Gastrocnemius medialis (tissue), 4 donors: ENCODE results near the gene RAP1B. TPM values are rescaled to one million over a fixed set of nuclear protein-coding genes. Genes with fewer than 3 reads are reported as not detected.
A peak's percentile ranks its signal among the peaks of the same experiment; 100 is the strongest.
"Not testable (repeated sequence)": the region's sequence is repeated elsewhere in the genome, so short reads cannot be mapped to it uniquely, and the experiment has no call there.

ENCODE experiments used
- ATAC-seq, 2 donors: fragments of 150-250 bp; one replicate each; pipeline ENCODE4 v1.9.1; 2016
- DNase-seq, 2 donors: peaks; one replicate each; pipeline ENCODE4 v3.0.0-alpha.2; 2019
- H3K27ac ChIP-seq, 4 donors: fragments of 200-600 bp; sonication (generic); 1 replicate in 1 of 4; 2 replicates in 3 of 4; pipeline ENCODE4 v1.5.1; 2016 to 2018; ENCODE audit warnings: mild to moderate bottlenecking in 2 of 4, moderate library complexity in 1 of 4
- H3K27me3 ChIP-seq, 3 donors: fragments of 200-600 bp; sonication (generic) in 2 of 3; 1 replicate in 1 of 3; 2 replicates in 2 of 3; pipeline versions ENCODE4 v1.5.1 to v1.6.0; 2016 to 2019; ENCODE audit warnings: mild to moderate bottlenecking in 1 of 3, moderate library complexity in 1 of 3
- H3K36me3 ChIP-seq, 2 donors: fragments of 200-600 bp; sonication (generic) in 1 of 2; one replicate each; pipeline ENCODE4 v1.5.1; 2017 to 2018
- H3K4me1 ChIP-seq, 2 donors: fragments of 200-600 bp; sonication (generic) in 1 of 2; one replicate each; pipeline ENCODE4 v1.5.1; 2016 to 2017; ENCODE audit warnings: mild to moderate bottlenecking in 2 of 2
- H3K4me3 ChIP-seq, 4 donors: fragments of 200-600 bp; sonication (generic) in 3 of 4; 1 replicate in 1 of 4; 2 replicates in 3 of 4; pipeline ENCODE4 v1.5.1; 2016 to 2019; ENCODE audit warnings: mild to moderate bottlenecking in 2 of 4
- H3K9me3 ChIP-seq, 3 donors: fragments of 200-600 bp; sonication (generic) in 2 of 3; 1 replicate in 1 of 3; 2 replicates in 2 of 3; pipeline ENCODE4 v1.5.1; 2016 to 2019
- CTCF ChIP-seq, 5 experiments: fragments of 450-650 bp in 3 of 5; fragments of 200-600 bp in 2 of 5; sonication (generic) in 2 of 5; IDR thresholded peaks in 4 of 5; conservative IDR thresholded peaks in 1 of 5; 1 replicate in 4 of 5; 2 replicates in 1 of 5; pipeline ENCODE4 v1.5.1; 2016 to 2019; ENCODE audit warnings: antibody characterized with exemption in 5 of 5, mild to moderate bottlenecking in 3 of 5, moderate library complexity in 3 of 5
- POLR2A ChIP-seq, 2 donors: fragments of 450-650 bp; IDR thresholded peaks; one replicate each; pipeline ENCODE4 v1.6.1; 2017; ENCODE audit warnings: antibody characterized with exemption in 2 of 2, mild to moderate bottlenecking in 2 of 2, moderate library complexity in 2 of 2
- in situ Hi-C, 4 donors: fragments of 200-750 bp; cut with MboI; loops; one replicate each; pipeline versions ENCODE4 v1.15.0 to v1.8.0; 2017; ENCODE audit warnings: low sequenced_read_pairs in 4 of 4
- intact Hi-C: fragments of 100-400 bp; cut with DNase I; formaldehyde crosslinking; loops from one replicate; pipeline ENCODE4 v1.15.1; 2023; ENCODE audit warnings: low total_unique reads
- total RNA-seq, 4 donors: library from RNA; depleted of rRNA; stranded (reverse); fragments of >200 nt; gene quantifications; one replicate each; pipeline versions ENCODE4 v1.1.0 to v1.2.3, GENCODE V29; 2016

The RAP1B gene
- total RNA-seq, 4 donors from 2014 or later: 58.4 to 93.8 (median 71.9) TPM

- DNase-seq: no peak
- Histone ChIP-seq H3K27me3 (no peaks in the 10 kb centered on the region), H3K4me3 (no peak overlapping the region), H3K27ac (peak overlapping the region in 2 of 4 donors; percentile 9 to 32), H3K36me3 (peaks cover 0 to 6% of the 10 kb centered on the region in 2 donors), H3K4me1 (peaks cover 52 to 61% of the 10 kb centered on the region in 2 donors), H3K9me3 (no peaks in the 10 kb centered on the region)
- intact Hi-C loops (no loop called here), in situ Hi-C loops (no loop called here)
- no peak for ATAC-seq
- no peak for TF ChIP-seq POLR2A (IDR thresholded peaks at IDR 0.05)
- no peak for TF ChIP-seq CTCF (IDR thresholded peaks at IDR 0.05 in 4 of 5, conservative IDR thresholded peaks at IDR 0.05 in 1 of 5)
Observed at GRCh38 chr12:68631227-68631626, 20.5 kb downstream of the RAP1B start.

GRCh38 chr12:68632486-68632885 lies 21.8 kb downstream of the RAP1B start:
- in situ Hi-C loops (no loop called here), intact Hi-C loops (no loop called here)
- Histone ChIP-seq H3K36me3 (no peaks in the 10 kb centered on the region), H3K27ac (no peak overlapping the region), H3K4me1 (peaks cover 54 to 67% of the 10 kb centered on the region in 2 donors), H3K27me3 (no peaks in the 10 kb centered on the region), H3K4me3 (no peak overlapping the region), H3K9me3 (no peaks in the 10 kb centered on the region)
- ATAC-seq (no peak), DNase-seq (no peak)
- TF ChIP-seq POLR2A (IDR thresholded peaks at IDR 0.05) (no peak), CTCF (IDR thresholded peaks at IDR 0.05 in 4 of 5, conservative IDR thresholded peaks at IDR 0.05 in 1 of 5) (no peak)

GRCh38 chr12:68633614-68634558 lies 23.2 kb downstream of the RAP1B start:
- intact Hi-C loops: no loop called here
- ATAC-seq (no peak), DNase-seq (no peak)
- no peak overlapping the region for H3K27ac ChIP-seq
- H3K4me1 ChIP-seq: peaks cover 59 to 70% of the 10 kb centered on the region in 2 donors
- H3K36me3 ChIP-seq: no peaks in the 10 kb centered on the region
- no peak overlapping the region for H3K4me3 ChIP-seq
- no peaks in the 10 kb centered on the region for H3K27me3 ChIP-seq
- H3K9me3 ChIP-seq: no peaks in the 10 kb centered on the region
- TF ChIP-seq POLR2A (IDR thresholded peaks at IDR 0.05): no peak
- no peak for TF ChIP-seq CTCF (IDR thresholded peaks at IDR 0.05 in 4 of 5, conservative IDR thresholded peaks at IDR 0.05 in 1 of 5)
- in situ Hi-C loops: no loop called here

DNA sequence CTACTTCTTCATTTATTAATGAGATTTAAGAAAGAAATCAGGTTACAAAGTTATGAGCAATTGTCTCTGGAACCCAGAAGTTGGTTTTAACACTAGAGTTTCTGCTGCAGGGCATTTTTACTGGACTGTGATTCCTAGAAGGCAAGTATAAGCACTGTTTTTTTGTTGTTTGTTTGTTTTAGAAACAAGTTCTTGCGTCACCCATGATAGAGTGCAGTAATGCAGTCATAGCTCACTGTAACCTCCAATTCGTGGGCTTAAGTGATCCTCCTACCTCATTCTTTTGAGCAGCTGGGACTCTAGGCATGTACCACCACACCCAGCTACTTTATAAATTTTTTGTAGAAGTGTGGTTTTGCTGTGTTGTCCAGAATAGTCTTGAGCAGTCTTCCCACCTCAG lies 25.6 kb downstream of the RAP1B start:
- no peaks in the 10 kb centered on the region for H3K27me3 ChIP-seq
- no peaks in the 10 kb centered on the region for H3K9me3 ChIP-seq
- TF ChIP-seq POLR2A (IDR thresholded peaks at IDR 0.05) (no peak), CTCF (IDR thresholded peaks at IDR 0.05 in 4 of 5, conservative IDR thresholded peaks at IDR 0.05 in 1 of 5) (no peak)

DNA sequence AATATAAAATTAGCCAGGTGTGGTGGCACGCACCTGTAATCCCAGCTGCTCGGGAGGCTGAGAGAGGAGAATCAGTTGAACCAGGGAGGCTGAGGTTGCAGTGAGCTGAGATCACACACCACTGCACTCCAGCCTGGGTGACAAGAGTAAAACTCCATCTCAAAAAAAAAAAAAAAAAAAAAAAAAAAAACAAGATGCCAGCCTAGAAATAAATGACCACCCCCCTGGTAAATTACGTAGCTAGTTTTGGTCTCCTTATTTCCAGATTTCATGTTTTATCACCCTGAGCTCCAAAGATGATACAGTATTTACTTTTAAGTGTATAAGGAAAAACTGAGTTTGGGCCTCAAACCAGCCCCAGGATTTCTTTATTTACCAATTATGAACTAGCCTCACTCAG lies 26.7 kb downstream of the RAP1B start:
- H3K9me3 ChIP-seq, DNase-seq, H3K4me3 ChIP-seq, in situ Hi-C loops, ATAC-seq, H3K36me3 ChIP-seq, H3K27me3 ChIP-seq, H3K27ac ChIP-seq, intact Hi-C loops: not testable (repeated sequence)
- peaks cover 49 to 62% of the 10 kb centered on the region in 2 donors for H3K4me1 ChIP-seq

More for the DNA sequence above, 25.6 kb downstream of the RAP1B start:
- no peak overlapping the region for H3K27ac ChIP-seq
- intact Hi-C loops: no loop called here
- no peaks in the 10 kb centered on the region for H3K36me3 ChIP-seq
- in situ Hi-C loops: no loop called here
- ATAC-seq (no peak), DNase-seq (no peak)
- peaks cover 56 to 65% of the 10 kb centered on the region in 2 donors for H3K4me1 ChIP-seq
- no peak overlapping the region for H3K4me3 ChIP-seq
